Pancreas (tissue), 10 donors: ENCODE results near the gene KLF9. TPM values are rescaled to one million over a fixed set of nuclear protein-coding genes. Genes with fewer than 3 reads are reported as not detected.

Source experiments
- ATAC-seq, 4 donors: fragments of 200-7000 bp; cut with Tn5 transposase; one replicate each; pipeline versions ENCODE4 v1.8.0 to v1.9.1; 2020; ENCODE audit warnings: mild to moderate bottlenecking in 4 of 4, moderate library complexity in 4 of 4
- DNase-seq, 6 donors: peaks; one replicate each; pipeline ENCODE4 v3.0.0-alpha.2; 2020
- FAIRE-seq: peaks from 2 replicates; lab custom pipeline; 2012; peaks lifted over from hg19 to GRCh38; lab: Jason Lieb, UNC
- H3K27ac ChIP-seq, 4 donors: fragments of 200-600 bp; sonication (generic); 1 replicate in 3 of 4; 2 replicates in 1 of 4; pipeline versions ENCODE4 v1.5.0 to v1.8.0; 2020
- H3K27me3 ChIP-seq, 4 donors: fragments of 200-600 bp; one replicate each; pipeline ENCODE4 v1.8.0; 2021
- H3K36me3 ChIP-seq, 3 donors: fragments of 200-600 bp; sonication (generic) in 1 of 3; one replicate each; pipeline versions ENCODE4 v1.5.0 to v1.8.0; 2020 to 2021
- H3K4me1 ChIP-seq, 3 donors: fragments of 200-600 bp; one replicate each; pipeline ENCODE4 v1.8.0; 2021
- H3K4me3 ChIP-seq, 4 donors: fragments of 200-600 bp; sonication (generic) in 2 of 4; one replicate each; pipeline versions ENCODE4 v1.5.0 to v1.8.0; 2020 to 2021
- H3K9me3 ChIP-seq, 4 donors: fragments of 200-600 bp; one replicate each; pipeline ENCODE4 v1.8.0; 2021
- WGBS, 2 donors: extraction: QIAGEN DNeasy Blood & Tissue Kit; methylation state at CpG; one replicate each; pipeline ENCODE4 v1.1.7; 2013; 5-methylcytosine and 5-hydroxymethylcytosine counted together
- intact Hi-C, 3 donors: fragments of 100-400 bp; cut with DNase I; formaldehyde crosslinking; loops; one replicate each; pipeline versions ENCODE4 v1.11.1 to v1.14.2; 2022
- polyA plus RNA-seq, 2 donors: library from polyadenylated mRNA; stranded (reverse); fragments of 200-250 nt; gene quantifications; one replicate each; pipeline ENCODE4 v1.2.3, GENCODE V29; 2013
- total RNA-seq, 6 donors: library from RNA; stranded (reverse); fragmentation: NEBNext Ultra II Directional in 4 of 6; extraction: Animal tissue kit (Norgen Biotek cat#: 25700) in 4 of 6; gene quantifications; one replicate each; pipeline versions ENCODE4 v1.2.1 to v1.2.4, GENCODE V29; 2021 to 2023
- TF ChIP-seq, protein P1 (sequence below), 4 donors: fragments of 200-600 bp; sonication (generic) in 3 of 4; IDR thresholded peaks; one replicate each; pipeline versions ENCODE4 v1.5.0 to v1.8.0; 2021; ENCODE audit warnings: antibody characterized with exemption in 4 of 4
- donor health status: healthy with polysubstance abuse.
- donor health status: DM: no; HTN: no; CAD: no; lungs with moderate emphysema.
- donor health status: DM: no; HTN: no; CAD: no.
- donor health status: control.
- donor health status: control.
- donor health status: Bipolar disorder and iron deficiency.
- donor health status: DM: yes; HTN: yes; CAD: no.
- donor health status: DM: no; HTN: no; CAD: no.
- donor health status: DM: no; HTN: no; CAD: no.
- donor health status: DM: yes; HTN: yes; CAD: no.

KLF9 gene
- total RNA-seq (10 to 100 TPM in 5 of 6 donors, 1 to 10 TPM in 1; 8.4 to 32.8 (median 18.1) TPM), polyA plus RNA-seq (10 to 100 TPM in 1 of 2 donors, 1 to 10 TPM in 1; 9.0 to 16.2 TPM)

DNA sequence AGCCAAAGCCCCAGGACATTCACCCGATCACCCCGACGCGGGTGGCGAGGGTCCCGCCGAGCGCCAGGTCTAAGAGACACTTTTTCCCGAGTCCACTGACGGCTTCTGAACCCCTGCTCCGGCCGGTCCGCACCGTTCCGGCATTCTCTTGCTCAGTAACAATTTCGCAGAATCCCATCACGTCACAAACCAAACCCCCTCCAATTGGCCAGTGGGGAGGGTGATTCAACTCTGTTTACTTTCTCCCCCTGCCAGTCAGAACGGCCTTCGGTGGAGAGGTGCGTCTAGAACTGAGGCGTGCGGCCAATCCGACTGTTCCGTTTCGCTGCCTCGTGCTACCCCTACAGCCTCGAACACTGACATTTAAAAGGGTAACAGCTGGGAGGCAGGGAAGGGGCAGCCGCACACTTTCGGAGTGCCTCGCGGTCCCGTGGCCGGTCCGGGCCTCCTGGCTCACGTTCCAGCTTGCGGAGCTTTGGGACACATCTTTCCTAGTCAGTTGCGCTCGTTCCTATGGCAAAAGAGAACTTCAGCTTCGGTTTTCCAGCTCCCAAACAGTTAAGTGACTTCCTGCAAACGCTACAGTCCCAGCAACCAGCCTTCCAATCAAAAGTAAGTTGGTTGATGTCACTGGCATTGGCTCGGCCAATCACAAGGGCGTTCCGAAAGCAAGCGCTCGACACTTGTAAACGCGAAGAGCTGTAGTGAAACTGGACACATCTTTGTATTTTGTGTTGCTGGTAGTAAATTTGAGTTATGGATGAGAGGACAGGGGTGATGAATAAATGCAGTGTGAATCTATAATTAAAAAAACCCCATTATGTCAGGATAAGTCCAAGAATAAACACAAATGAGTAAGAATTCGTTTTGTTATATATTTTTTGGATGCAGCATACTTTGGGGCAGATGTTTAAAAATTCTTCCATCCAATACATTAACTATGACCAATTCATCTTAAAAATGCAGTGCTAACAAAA lies at the start of gene KLF9:
TSS of gene KLF9 (minus strand) at position 859 of the 977 bp plus-strand sequence. CDS start 1,294 bp downstream, outside the sequence.
- Histone ChIP-seq H3K4me3 (peak within 1 kb of the TSS; percentile 70 to 97 (median 85)), H3K9me3 (no peaks in the 10 kb centered on the region), H3K36me3 (no peaks in the 10 kb centered on the region), H3K27me3 (no peaks in the 10 kb centered on the region), H3K4me1 (peaks cover 7 to 34% (median 30%) of the 10 kb centered on the region in 3 donors), H3K27ac (peak within 1 kb of the TSS; percentile 99 to 100 (median 100))
- FAIRE-seq (peak; percentile 94), DNase-seq (peak; percentile 74 to 95 (median 94)), ATAC-seq (peak; percentile 60 to 76 (median 63))
- WGBS, 2 donors, result 0% methylated on average over 48 of the region's 48 CpGs
- intact Hi-C loops, result no loop called here
- TF ChIP-seq, protein P1, sequence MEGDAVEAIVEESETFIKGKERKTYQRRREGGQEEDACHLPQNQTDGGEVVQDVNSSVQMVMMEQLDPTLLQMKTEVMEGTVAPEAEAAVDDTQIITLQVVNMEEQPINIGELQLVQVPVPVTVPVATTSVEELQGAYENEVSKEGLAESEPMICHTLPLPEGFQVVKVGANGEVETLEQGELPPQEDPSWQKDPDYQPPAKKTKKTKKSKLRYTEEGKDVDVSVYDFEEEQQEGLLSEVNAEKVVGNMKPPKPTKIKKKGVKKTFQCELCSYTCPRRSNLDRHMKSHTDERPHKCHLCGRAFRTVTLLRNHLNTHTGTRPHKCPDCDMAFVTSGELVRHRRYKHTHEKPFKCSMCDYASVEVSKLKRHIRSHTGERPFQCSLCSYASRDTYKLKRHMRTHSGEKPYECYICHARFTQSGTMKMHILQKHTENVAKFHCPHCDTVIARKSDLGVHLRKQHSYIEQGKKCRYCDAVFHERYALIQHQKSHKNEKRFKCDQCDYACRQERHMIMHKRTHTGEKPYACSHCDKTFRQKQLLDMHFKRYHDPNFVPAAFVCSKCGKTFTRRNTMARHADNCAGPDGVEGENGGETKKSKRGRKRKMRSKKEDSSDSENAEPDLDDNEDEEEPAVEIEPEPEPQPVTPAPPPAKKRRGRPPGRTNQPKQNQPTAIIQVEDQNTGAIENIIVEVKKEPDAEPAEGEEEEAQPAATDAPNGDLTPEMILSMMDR (IDR thresholded peaks at IDR 0.05), result no peak

DNA sequence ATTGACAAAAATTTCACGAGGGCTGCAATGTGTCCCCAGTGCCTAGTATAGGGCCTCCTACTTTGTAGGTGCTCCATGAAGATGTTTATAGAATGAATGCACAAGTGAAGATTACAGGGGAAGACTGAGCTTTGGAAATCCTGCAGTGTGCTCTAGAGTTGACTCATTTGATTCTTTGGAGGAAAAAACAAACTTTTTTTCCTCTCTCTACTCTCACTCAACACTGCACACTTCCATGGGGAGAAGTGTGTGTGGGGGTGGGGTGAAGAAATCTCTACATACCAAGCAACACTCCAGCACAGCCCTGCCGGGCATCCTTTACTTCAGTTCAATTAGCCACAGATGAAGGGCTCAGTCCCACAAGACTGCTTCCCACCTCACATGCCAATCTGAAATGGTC lies 49.4 kb upstream of the KLF9 start:
- Histone ChIP-seq H3K27me3 (no peaks in the 10 kb centered on the region), H3K36me3 (no peaks in the 10 kb centered on the region), H3K9me3 (no peaks in the 10 kb centered on the region), H3K4me3 (no peak overlapping the region), H3K4me1 (peaks cover 0 to 3% (median 0%) of the 10 kb centered on the region in 3 donors), H3K27ac (no peak overlapping the region)
- FAIRE-seq (no peak), DNase-seq (no peak), ATAC-seq (no peak)
- TF ChIP-seq, protein P1 (IDR thresholded peaks at IDR 0.05), result no peak
- intact Hi-C loops, result no loop called here
- WGBS, 2 donors, result 74 to 79% methylated on average over 2 of the region's 2 CpGs

DNA sequence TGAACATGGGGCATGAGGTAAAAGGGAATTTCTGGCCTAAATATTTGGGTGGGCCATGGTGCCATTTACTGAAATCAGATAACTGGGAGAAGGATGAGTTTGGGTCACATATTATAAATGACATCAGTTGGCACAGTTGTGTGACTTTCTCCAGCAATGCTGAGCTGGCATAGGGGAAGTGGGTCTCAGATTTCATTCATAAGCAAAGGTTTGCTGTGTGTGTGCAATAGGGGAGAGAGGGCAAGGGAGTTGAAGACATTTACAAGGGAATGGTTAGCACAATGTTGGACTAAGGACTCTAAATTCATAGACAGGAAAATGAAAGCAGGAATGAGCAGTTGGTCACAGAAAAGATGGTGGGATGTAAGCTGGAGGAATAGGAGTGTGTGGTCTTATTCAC lies 47.8 kb upstream of the KLF9 start:
- FAIRE-seq, result no peak
- Histone ChIP-seq H3K27ac (no peak overlapping the region), H3K9me3 (no peaks in the 10 kb centered on the region), H3K36me3 (no peaks in the 10 kb centered on the region), H3K4me3 (no peak overlapping the region), H3K27me3 (no peaks in the 10 kb centered on the region), H3K4me1 (no peaks in the 10 kb centered on the region)
- intact Hi-C loops, result no loop called here
- no peak for ATAC-seq
- TF ChIP-seq, protein P1 (IDR thresholded peaks at IDR 0.05), result no peak
- DNase-seq, result no peak

DNA sequence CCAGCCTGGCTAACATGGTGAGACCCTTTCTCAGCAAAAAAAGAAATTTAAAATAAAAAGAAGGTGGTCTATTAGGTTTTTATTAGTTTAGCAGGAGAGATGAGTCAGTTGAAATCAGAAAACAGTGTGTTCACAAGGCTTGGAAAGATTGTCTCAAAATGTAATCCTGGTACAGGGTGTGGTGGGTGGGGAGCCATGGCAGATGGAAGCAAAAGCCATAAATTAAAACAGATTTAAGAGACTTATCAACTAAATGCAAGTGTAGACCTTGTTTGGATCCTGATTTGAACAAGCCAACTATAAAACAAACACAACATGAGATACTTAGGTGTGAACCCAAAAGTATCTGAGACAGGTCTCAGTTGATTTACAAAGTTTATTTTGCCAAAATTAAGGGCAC lies 42.8 kb upstream of the KLF9 start:
- H3K27me3 ChIP-seq, result no peaks in the 10 kb centered on the region
- DNase-seq, result no peak
- no peak for ATAC-seq
- FAIRE-seq, result no peak
- H3K4me3 ChIP-seq, result no peak overlapping the region
- H3K36me3 ChIP-seq, result no peaks in the 10 kb centered on the region
- intact Hi-C loops, result no loop called here
- H3K27ac ChIP-seq, result no peak overlapping the region
- peaks cover 12 to 16% (median 12%) of the 10 kb centered on the region in 3 donors for H3K4me1 ChIP-seq
- no peaks in the 10 kb centered on the region for H3K9me3 ChIP-seq
- TF ChIP-seq, protein P1 (IDR thresholded peaks at IDR 0.05), result no peak
